ENCODE measurements around the gene ATRIP.

GRCh38 chr3:48422681-48423080 lies 23.9 kb upstream of the ATRIP start:
- no peak for TF ChIP-seq CTCF (conservative IDR thresholded peaks at IDR 0.05)
- TF ChIP-seq ZFX (IDR thresholded peaks at IDR 0.05) = no peak

Data from C4-2B (cell line).